Measurements from ENCODE around the gene TMEM63B.

The TMEM63B gene

DNA sequence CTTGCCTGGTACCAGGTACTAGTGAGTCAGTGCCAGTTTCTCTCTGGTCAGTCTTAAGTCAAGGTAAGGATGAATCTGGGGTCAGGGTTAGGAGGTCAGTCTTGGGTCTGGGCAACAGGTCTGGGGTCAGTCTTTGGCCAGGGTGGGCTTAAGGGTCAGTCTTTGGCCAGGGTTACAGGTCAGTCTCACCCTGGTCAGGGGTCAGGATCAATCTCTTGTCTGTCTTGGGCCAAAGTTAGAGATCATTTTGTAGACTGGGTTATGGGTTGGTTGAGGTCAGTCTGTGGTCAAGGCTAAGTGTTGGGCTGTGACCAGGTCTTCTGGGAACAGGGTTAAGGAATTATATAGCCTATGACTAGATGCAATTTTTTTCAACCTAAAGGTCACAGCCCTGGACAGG, 18.5 kb downstream of the TMEM63B start:
- DNase-seq, result no peak

DNA sequence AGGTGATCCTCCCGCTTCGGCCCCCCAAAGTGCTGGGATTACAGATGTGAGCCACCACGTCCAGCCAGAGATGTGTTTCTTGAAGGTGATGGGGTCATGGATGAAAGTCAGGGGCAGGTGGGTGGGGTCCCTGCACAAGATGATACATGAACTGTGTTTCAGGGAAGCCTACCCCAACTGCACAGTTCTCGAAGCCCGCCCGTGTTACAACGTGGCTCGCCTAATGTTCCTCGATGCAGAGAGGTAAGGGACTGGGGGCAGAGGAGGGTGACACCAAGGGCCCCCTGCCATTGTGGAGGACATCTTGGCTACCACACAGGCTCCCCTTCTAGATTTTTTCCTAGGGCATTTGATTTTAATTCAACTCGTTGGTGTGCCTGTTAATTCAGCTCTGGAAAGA, 19.3 kb downstream of the TMEM63B start:
- DNase-seq, result no peak

DNA sequence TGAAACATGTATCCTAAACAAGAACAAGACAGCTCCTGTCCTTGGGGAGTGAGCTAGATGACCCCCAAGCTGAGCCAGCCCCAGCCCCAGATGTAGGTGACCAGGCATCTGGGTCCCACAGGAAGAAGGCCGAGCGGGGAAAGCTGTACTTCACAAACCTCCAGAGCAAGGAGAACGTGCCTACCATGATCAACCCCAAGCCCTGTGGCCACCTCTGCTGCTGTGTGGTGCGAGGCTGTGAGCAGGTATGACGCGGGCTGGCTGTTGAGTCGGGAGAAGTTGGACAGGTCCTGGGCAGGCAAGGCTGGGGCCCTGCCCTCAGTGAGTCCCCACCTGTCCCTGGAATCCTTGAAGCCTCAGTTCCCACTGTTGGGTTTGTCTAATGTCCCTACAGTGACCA, 19.9 kb downstream of the TMEM63B start:
- no peak for DNase-seq

DNA sequence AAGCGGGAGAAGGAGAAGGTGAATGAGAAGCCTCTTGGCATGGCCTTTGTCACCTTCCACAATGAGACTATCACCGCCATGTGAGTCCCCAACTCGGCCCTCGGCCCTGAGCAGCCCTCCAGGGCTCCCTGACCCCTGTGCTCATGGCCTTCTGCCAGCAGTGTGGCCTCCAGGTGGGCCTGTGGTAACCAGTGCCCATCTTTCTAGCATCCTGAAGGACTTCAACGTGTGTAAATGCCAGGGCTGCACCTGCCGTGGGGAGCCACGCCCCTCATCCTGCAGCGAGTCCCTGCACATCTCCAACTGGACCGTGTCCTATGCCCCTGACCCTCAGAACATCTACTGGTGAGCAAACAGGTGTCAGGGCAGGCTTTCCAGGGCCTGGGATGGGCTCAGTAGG, 21.0 kb downstream of the TMEM63B start:
- DNase-seq, result no peak

DNA sequence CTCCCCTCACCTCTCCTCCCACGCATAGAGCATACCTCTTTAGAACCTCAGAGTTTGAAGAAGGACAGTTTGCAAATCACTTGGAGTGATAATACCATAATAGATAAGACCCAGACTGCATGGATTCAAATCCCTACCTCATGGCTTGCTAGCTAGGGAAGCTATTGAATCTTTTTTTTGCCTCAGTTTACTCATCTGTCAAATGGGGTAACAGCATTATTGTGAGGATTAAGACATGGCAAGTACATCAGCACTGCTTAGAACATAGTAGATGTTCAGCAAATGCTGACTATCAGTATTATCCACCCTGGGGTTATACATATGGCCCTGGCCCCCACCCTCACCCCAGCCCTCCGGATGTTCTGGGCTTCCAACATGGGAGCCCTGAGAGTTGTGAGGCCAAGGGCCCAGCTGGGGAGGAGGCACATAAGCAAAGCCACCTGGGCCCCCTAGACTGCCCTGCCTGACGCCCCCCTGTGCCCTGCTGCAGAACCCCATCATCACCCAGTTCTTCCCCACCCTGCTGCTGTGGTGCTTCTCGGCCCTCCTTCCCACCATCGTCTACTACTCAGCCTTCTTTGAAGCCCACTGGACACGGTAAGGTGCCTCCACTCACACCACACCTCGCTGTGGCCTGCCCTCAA, 22.1 kb downstream of the TMEM63B start:
- no peak for DNase-seq

DNA sequence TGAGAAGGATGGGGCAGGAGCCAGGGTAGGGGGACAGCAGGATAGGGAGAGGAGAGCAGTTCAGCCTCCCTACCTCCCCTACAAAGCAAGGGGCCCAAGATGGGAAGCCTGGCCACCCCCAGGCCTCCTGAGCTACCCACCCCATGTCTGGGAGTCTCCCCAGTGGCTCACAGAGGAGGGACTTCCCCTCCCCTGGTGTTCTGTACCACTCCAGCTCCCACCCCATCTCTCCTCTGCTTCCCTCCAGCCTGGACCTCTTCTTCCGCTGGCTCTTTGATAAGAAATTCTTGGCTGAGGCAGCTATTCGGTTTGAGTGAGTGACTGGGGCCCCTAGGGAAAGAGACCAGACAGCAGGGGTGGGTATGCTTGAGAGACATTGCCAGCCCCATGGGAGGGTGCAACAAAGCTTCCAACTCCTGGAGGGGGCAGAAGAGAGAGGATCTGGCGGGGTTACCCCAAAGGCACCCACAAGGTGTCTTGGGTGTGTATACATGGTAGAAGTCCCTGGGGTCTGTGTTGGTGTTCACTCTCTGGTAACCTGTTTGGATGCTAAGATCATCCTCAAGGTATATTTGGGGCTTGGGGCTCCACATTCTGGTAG, 23.1 kb downstream of the TMEM63B start:
- DNase-seq, result no peak

DNA sequence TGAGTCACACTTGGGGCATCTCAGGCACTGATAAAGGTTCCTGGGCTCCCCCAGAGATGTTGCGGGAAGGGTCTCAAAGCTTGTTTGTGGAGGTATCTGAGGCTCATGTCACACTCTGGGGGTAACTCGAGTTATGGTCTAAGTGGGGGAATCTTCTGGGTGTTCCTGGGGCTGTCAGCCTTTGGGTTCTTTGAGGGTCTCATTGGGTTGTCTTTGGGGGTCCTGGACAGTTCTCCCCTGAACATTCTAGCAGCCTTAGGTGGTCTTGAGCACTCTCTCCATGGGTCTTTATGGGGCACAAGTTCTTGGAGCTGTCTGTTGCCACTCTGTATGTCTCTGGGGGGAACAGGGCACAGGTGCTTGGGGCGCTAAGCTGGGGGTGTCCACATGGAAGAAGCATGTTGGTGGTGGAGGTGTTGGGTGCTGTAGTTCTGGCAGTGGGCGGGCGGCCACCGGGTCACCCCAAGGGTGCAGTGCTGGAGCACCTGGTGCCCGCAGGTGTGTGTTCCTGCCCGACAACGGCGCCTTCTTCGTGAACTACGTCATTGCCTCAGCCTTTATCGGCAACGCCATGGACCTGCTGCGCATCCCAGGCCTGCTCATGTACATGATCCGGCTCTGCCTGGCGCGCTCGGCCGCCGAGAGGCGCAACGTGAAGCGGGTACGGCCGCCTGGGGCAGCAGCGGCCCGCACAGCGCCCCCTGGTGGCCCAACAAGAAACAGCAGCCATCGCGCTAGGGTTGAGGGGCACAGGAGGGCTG, 24.2 kb downstream of the TMEM63B start:
- peak; percentile 62 for DNase-seq

DNA sequence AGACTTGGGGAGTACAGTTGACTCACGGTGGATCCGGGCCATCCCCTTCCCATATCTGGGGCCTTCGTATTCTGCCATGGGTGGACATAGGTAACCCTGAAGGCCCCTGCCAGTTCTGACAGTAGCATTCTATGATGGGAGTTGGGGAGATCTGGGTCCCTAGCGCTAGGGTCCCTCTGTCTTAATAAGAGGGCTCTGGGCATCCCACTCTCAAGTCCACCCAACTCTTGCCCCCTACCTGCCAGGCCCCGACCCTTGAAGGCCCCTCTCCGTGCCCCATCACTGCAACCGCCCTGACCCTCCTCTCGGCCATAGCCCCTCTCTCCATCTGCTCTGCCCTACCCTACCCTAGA, 24.7 kb downstream of the TMEM63B start:
- no peak for DNase-seq

DNA sequence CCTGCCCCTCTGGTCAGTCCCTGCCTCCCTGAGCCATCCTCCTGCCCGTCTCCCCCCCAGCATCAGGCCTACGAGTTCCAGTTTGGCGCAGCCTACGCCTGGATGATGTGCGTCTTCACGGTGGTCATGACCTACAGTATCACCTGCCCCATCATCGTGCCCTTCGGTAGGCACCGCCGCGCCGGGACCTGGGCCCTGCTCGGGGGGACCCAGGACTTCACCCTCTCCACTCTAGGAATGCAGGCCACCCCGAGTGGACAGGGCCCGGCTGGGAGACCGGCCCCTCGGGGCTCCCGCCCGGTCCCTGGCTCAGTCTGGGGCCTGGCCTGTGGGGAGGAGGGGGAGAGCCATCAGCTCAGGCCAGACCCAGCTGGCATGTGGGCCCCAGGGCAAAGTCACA, 25.2 kb downstream of the TMEM63B start:
- no peak for DNase-seq

DNA sequence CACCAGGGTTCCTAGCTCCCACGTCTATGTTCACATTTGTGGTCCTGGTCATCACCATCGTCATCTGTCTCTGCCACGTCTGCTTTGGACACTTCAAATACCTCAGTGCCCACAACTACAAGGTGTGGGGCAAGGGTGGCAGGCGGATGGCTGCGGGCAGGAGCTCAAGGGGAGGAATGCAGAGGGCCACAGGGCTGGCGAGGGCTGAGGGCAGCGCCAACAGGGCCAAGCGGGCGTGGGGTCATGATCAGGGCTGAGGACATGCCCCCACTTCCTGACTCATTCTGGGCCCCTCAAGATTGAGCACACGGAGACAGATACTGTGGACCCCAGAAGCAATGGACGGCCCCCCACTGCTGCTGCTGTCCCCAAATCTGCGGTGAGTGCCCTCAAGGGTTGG, 26.7 kb downstream of the TMEM63B start:
- DNase-seq, result no peak

DNA sequence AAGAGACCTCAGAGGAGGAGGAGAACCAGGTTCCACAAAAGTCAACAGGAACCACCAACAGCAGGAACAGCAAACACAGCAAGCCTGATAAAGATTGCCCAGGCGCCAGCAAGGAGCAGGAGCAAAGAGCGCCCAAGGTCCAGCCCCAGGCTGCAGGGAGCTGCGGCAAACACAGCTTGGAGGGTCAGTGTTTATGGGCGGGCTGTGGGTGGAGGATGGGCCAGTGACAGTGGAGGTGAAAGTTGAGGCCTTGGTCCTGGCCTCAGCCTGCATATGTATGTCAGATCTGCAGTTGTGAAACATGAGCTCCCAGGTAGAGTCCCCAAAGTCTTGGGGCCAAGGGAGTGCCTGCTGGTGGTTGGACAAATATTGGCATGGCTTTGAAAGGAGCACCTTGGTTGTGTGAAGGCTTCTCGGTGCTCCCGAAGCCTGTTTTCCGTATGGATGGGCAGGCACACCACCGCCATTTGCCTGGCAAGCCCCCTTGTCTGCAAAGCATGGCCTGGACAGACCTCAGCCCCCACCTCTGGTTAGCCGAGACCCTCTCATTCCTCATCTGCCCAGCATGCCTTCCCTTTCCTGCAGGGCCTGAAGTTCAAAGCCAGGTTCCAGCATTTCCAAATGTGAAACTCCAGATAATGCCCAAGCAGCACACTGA, 29.3 kb downstream of the TMEM63B start:
- no peak for DNase-seq

DNA sequence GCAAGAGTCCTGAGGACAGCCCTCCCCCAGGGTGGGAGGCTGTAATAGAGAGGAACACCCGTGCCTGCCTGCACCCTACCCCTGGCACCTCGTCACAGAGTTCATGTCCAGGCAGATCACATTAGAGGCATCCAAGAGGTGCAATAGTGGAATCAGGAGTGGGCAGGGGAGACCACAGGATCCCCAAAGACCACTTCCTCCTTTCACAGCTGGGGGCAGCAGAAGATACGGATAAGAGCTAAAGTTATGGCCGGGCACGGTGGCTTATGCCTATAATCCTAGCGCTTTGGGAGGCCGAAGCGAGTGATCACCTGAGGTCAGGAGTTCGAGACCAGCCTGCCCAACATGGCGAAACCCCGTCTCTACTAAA, 29.8 kb downstream of the TMEM63B start:
- DNase-seq, result no peak

DNA sequence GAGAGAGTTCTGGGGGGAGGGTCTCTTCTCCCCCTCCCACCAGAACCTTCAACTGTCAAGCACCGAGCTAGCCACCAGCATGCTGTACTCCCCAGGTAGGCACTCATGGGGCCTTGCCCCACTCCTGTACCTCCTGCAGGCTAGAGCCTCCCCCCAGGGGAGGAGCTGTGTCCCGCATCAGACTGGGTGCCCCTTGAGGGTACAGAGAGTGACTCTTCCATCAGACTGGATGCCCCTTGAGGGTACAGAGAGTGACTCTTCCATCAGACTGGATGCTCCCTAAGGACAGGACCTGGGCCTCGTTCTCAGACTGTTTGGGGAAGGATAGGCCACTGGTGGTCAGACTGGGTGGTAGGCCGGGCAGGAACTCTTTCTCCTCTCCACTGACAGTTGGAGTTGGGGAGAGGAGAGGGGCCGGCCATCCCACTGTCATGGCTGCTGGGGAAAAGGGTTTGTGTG, 31.4 kb downstream of the TMEM63B start, which contains the start of gene CAPN11:
Gene CAPN11 (plus strand): TSS at position 51 of the 459 bp plus-strand sequence. CDS start 29 bp downstream, at position 80.
- no peak for DNase-seq

DNA sequence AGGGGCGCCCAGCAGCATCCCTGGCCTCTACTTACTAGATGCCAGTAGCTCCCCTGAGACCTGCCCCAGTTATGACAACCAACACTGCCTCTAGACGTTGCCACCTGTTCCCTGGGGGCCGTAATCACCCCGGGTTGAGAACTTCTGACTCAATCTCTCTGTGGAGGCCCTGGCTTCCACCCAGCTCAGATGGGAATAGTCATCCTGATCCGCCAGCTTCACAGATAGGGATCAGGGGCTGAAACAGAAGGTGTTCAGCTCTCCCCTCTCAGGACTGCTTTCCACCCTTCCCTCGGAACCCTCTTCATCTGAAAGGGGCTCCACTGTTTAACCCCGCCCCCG, 34.6 kb downstream of the TMEM63B start:
- DNase-seq, result no peak

DNA sequence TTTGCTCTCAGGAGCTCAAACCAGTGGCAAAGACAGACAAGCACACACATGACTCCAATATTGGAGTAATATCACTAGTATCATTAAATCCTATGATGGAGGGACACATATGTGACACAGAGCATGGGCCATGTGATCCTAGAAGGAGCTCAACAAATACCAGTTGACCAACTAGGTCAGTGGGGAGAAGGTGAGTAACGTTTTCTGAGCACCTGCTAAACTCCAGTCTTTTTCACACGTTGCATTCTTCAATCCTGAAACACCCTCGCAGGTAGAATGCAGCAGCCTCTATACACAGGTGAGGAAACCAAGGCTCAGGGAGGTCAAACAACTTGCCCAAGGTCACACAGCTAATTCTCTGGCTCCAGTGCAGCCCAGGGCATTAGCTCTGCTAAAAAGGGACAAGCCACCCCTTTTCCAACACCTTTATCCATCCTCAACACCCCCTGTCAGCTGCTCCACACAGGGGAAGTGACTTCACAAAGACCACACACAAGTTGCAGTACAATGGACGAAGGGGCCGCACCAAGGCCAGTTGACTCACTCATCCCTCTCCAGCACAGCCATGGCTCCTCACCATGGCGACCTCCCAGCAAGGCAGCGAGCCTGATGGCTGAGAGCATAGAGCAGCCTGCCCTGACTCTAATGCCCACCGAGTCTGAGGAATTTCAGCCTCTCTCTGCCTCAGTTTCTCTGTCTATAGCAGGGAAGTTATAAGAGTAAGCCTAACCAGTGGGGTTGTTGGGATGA, 35.7 kb downstream of the TMEM63B start:
- DNase-seq, result no peak

DNA sequence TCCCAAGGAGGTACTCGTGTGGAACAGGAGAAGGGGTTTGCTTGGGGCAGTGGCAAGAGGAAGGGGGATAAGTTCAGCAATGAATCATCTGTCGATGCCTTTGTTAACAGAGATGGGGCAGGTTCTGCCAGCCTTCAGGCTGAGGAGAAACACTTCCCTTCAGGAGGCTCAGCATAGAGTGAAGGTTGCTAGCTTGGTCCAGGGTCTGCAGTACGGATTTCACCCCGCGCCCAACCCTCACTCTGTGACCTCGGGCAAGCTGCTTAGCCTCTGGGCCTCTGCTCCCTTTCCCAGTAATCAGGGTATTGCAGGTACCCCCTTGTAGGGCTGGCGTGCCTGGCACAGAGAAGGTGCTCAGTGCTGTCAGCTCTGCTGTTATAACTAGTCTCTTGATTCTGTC, 38.8 kb downstream of the TMEM63B start:
- DNase-seq, result no peak

DNA sequence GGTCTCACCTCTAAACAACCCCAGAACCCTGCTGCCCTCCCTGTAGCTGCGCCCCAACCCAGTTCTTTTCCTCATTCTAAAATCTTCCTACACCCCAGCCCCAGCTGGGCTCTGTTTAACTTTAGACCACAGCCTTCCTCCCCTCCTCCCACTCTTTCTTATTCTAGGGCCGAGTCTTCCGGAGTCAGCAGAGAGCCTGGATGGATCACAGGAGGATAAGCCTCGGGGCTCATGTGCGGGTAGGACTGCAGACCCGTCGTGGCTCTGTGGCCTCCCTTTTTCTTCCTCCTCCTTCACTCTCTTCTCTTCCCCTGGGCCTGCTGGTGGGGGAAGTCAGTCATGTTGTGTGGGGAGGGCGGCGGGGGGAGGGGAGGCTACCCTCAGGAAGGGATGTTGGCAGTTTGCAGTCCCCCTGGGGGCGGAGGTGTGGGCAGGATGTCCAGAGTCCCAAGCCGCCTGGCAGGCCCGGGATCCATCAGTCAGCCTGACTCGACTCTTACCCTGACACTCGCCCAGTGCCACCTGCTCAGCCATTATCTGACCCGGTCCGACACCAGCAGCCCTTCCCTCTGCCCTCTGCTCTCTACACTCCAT, 39.3 kb downstream of the TMEM63B start:
- no peak for DNase-seq

DNA sequence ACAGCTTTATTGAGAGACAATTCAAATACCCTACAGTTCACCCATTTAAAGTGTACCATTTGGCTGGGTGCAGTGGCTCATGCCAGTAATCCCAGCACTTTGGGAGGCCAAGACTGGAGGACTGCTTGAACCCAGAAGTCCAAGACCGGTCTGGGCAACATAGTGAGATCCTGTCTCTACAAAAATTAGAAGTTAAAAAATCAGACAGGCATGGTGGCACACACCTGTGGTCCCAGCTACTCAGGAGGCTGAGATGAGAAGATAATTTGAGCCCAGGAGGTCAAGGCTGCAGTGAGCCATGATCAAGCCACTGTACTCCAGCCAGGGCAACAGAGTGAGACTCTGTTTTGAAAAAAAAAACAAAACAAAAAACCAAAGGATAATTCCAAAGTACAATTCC, 40.2 kb downstream of the TMEM63B start:
- no peak for DNase-seq

DNA sequence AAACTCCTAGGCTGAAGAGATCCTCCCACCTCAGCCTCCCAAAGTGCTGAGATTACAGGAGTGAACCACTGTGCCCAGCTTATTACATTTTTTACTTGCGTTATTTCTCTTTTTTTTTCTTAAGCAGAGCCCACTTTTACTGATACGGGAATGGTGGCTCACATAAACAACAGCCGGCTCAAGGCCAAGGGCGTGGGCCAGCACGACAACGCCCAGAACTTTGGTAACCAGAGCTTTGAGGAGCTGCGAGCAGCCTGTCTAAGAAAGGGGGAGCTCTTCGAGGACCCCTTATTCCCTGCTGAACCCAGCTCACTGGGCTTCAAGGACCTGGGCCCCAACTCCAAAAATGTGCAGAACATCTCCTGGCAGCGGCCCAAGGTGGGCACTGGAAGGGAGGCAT, 41.8 kb downstream of the TMEM63B start:
- DNase-seq, result no peak

DNA sequence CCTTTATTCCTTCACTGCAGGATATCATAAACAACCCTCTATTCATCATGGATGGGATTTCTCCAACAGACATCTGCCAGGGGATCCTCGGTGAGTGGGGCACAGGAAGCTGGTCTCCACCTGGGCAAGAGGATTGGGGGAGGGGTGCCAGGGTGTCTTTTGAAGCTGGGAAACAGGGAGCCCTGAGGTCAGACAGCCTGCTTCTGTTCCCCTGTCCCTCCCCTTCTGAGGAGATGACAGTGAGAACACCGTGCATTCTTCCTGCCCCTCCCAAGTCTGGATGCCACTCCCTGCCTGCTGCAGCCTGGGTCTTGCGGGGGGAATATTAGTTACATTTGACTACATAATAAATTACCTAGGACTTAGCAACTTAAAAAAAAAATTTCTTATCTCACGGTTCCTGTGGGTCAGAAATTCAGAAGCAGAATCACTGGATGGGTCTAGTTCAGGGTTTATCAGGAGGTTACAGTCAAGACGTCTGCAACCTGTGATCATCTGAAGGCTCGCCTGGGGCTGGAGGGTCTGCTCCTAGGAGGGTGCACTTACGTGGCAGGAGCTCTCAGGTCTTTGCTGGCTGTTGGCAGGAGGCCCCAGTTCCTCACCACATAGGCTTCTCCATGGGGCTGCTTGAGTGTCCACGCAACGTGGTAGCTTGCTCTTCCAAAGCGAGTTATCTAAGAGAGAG, 42.7 kb downstream of the TMEM63B start:
- no peak for DNase-seq

DNA sequence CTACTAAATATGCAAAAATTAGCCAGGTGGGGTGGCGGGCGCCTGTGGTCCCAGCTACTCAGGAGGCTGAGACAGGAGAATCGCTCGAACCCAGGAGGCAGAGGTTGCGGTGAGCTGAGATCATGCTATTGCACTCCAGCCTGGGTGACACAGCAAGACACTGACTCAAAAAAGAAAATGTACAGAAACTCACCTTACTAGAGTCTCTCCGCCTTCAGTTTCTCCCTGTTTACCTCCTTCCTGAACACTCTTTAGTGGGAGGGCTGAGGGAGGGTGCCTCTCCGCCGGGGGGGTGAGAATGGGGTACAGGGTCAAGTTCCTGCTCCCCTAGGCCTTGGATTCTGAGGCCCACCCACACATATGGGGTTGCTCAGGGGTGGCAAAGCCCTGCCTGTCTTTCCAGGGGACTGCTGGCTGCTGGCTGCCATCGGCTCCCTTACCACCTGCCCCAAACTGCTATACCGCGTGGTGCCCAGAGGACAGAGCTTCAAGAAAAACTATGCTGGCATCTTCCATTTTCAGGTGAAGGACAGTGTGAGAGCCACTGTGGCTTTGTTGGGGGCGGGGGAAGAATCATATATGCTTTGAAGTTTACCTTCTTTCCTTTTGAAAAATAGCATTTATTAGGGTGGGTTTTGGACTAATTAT, 44.7 kb downstream of the TMEM63B start:
- no peak for DNase-seq

Measured in right kidney (tissue), 1 donor.